ENCODE data around the gene NUP62. TPM values are rescaled to one million over a fixed set of nuclear protein-coding genes. Genes with fewer than 3 reads are reported as not detected.

NUP62 gene
- total RNA-seq, 6 donors from 2014 or later: 34.7 to 44.4 (median 40.1) TPM

DNA sequence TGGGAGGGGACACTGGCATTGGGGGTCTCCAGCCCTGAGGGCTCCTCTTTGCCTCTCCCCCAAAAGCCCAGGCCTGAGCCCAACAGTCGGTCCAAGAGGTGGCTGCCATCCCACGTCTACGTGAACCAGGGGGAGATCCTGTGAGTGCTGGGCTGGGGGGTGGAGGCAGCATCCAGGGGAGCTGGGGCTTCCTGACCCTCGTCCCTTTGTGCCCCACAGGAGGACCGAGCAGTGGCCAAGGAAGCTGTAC lies 71.5 kb downstream of the NUP62 start:
- no peak overlapping the region for H3K4me3 ChIP-seq
- no peaks in the 10 kb centered on the region for H3K27me3 ChIP-seq
- peaks cover 8 to 22% (median 14%) of the 10 kb centered on the region in 4 donors for H3K4me1 ChIP-seq
- WGBS, 2 donors: 93% methylated on average over 5 of the region's 5 CpGs; no CpG with 5 or more reads in 1 of the 2 donors
- DNase-seq: no peak
- H3K9me3 ChIP-seq: no peaks in the 10 kb centered on the region
- H3K36me3 ChIP-seq: peaks cover 15 to 85% (median 68%) of the 10 kb centered on the region in 4 donors
- no peak for ATAC-seq (ENCODE audit: low FRiP score in 2 of 2)
- H3K27ac ChIP-seq: no peak overlapping the region
- TF ChIP-seq EP300 (IDR thresholded peaks at IDR 0.05) (no peak), POLR2AphosphoS5 (IDR thresholded peaks at IDR 0.05) (no peak), POLR2A (IDR thresholded peaks at IDR 0.05) (no peak)
- TF ChIP-seq, protein P1, sequence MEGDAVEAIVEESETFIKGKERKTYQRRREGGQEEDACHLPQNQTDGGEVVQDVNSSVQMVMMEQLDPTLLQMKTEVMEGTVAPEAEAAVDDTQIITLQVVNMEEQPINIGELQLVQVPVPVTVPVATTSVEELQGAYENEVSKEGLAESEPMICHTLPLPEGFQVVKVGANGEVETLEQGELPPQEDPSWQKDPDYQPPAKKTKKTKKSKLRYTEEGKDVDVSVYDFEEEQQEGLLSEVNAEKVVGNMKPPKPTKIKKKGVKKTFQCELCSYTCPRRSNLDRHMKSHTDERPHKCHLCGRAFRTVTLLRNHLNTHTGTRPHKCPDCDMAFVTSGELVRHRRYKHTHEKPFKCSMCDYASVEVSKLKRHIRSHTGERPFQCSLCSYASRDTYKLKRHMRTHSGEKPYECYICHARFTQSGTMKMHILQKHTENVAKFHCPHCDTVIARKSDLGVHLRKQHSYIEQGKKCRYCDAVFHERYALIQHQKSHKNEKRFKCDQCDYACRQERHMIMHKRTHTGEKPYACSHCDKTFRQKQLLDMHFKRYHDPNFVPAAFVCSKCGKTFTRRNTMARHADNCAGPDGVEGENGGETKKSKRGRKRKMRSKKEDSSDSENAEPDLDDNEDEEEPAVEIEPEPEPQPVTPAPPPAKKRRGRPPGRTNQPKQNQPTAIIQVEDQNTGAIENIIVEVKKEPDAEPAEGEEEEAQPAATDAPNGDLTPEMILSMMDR (IDR thresholded peaks at IDR 0.05): no peak

DNA sequence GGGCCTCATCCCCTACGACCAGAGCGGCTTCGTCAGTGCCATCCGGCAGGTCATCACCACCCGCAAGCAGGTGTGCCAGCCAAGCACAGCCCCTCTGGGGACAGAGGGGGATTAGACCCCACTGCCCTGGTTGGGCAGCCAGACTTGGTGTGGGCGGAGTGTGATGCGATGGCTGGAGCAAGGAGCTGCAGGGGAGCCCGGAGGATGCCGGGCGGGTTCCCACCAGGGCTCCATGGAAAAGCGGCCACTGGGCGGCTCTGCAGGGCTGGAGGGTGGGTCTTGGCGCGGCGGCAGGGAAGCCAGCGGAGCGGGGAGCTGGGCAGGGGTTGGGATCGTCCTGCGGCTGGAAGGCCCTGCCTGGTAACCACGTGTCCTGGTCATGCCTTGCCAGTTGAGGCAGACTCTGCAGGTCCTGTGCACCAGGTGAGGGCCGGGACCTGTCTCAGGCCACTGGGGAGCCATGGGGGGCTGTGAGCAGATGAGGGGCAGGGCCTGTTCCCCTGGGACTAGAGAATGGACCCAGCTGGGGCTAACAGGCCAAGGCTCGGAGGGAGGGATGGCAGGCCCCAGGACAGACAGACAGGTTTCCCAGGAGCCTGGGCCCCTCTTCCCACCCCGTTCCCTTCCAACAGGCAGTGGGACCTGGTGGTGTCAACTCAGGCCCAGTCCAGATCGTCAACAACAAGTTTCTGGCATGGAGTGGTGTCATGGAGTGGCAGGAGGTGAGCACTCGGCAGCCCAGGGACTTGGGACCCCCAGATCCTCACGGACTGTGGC lies 72.1 kb downstream of the NUP62 start:
- H3K4me1 ChIP-seq: peaks cover 14 to 28% (median 19%) of the 10 kb centered on the region in 4 donors
- no peak for TF ChIP-seq POLR2AphosphoS5 (IDR thresholded peaks at IDR 0.05)
- TF ChIP-seq, protein P1 (IDR thresholded peaks at IDR 0.05): no peak
- no peak for TF ChIP-seq EP300 (IDR thresholded peaks at IDR 0.05)
- TF ChIP-seq POLR2A (IDR thresholded peaks at IDR 0.05): no peak
- no peaks in the 10 kb centered on the region for H3K27me3 ChIP-seq
- H3K27ac ChIP-seq: no peak overlapping the region
- no peaks in the 10 kb centered on the region for H3K9me3 ChIP-seq
- 90 to 91% methylated on average over 12 to 25 of the region's 26 CpGs for WGBS, 2 donors
- ATAC-seq (ENCODE audit: low FRiP score in 2 of 2) (no peak), DNase-seq (peak in 1 of 2 donors; percentile 83)
- peaks cover 15 to 80% (median 64%) of the 10 kb centered on the region in 4 donors for H3K36me3 ChIP-seq
- no peak overlapping the region for H3K4me3 ChIP-seq

Other genes with a start within 250 kb of the NUP62 start
- 1 to 10 TPM in 4 of 6 donors, under 1 TPM in 1, not detected in 1; 0.55 to 3.0 (median 1.5) TPM for gene ADM5, start 239.9 kb downstream of the NUP62 start, total RNA-seq
- gene CPT1C, start 238.4 kb downstream of the NUP62 start, total RNA-seq: 10 to 100 TPM in 1 of 6 donors, 1 to 10 TPM in 2, under 1 TPM in 1, not detected in 2; 0.46 to 17.2 (median 4.6) TPM
- gene TSKS, start 166.2 kb downstream of the NUP62 start, total RNA-seq: under 1 TPM in 3 of 6 donors, not detected in 3; 0.15 to 0.91 (median 0.37) TPM
- 100 to 1,000 TPM in 1 of 6 donors, 10 to 100 TPM in 5; 46.0 to 113 (median 77.6) TPM for gene AP2A1, start 162.5 kb downstream of the NUP62 start, total RNA-seq
- 10 to 100 TPM; 17.3 to 43.0 (median 22.3) TPM for gene FUZ, start 116.2 kb downstream of the NUP62 start, total RNA-seq
- gene MED25, start 111.2 kb downstream of the NUP62 start, total RNA-seq: 100 to 1,000 TPM in 1 of 6 donors, 10 to 100 TPM in 5; 41.7 to 110 (median 61.2) TPM
- gene PTOV1, start 78.3 kb downstream of the NUP62 start, total RNA-seq: 100 to 1,000 TPM in 3 of 6 donors, 10 to 100 TPM in 3; 60.2 to 136 (median 106) TPM
- 100 to 1,000 TPM in 2 of 6 donors, 10 to 100 TPM in 4; 47.6 to 321 (median 88.6) TPM for gene PNKP, start 61.9 kb downstream of the NUP62 start, total RNA-seq
- 10 to 100 TPM; 11.8 to 35.5 (median 25.7) TPM for gene AKT1S1, start 52.1 kb downstream of the NUP62 start, total RNA-seq
- gene TBC1D17, start 51.8 kb downstream of the NUP62 start, total RNA-seq: 100 to 1,000 TPM in 1 of 6 donors, 10 to 100 TPM in 5; 22.9 to 140 (median 61.2) TPM
- gene IL4I1, start 32.6 kb downstream of the NUP62 start, total RNA-seq: 1 to 10 TPM in 5 of 6 donors, under 1 TPM in 1; 0.44 to 7.3 (median 2.1) TPM
- gene ATF5, start 299 bp downstream of the NUP62 start, total RNA-seq: 10 to 100 TPM; 10.0 to 25.8 (median 15.3) TPM
- gene SIGLEC11, start 31.7 kb upstream of the NUP62 start, total RNA-seq: 1 to 10 TPM; 2.0 to 7.3 (median 4.4) TPM
- gene VRK3, start 95.9 kb upstream of the NUP62 start, total RNA-seq: 10 to 100 TPM; 28.6 to 82.8 (median 38.4) TPM
- gene ZNF473, start 96.5 kb upstream of the NUP62 start, total RNA-seq: 10 to 100 TPM in 1 of 6 donors, 1 to 10 TPM in 5; 3.8 to 12.5 (median 6.3) TPM
- gene IZUMO2, start 233.8 kb upstream of the NUP62 start, total RNA-seq: not detected